EH (cell line): Measurements from ENCODE around the gene ABCB7.
"Not testable (repeated sequence)": the region's sequence is repeated elsewhere in the genome, so short reads cannot be mapped to it uniquely, and the experiment has no call there.

Experiments used
- DNase-seq: peaks from one replicate; pipeline ENCODE4 v3.0.0-alpha.2; 2015; ENCODE audit warnings: low read depth

The ABCB7 gene

DNA sequence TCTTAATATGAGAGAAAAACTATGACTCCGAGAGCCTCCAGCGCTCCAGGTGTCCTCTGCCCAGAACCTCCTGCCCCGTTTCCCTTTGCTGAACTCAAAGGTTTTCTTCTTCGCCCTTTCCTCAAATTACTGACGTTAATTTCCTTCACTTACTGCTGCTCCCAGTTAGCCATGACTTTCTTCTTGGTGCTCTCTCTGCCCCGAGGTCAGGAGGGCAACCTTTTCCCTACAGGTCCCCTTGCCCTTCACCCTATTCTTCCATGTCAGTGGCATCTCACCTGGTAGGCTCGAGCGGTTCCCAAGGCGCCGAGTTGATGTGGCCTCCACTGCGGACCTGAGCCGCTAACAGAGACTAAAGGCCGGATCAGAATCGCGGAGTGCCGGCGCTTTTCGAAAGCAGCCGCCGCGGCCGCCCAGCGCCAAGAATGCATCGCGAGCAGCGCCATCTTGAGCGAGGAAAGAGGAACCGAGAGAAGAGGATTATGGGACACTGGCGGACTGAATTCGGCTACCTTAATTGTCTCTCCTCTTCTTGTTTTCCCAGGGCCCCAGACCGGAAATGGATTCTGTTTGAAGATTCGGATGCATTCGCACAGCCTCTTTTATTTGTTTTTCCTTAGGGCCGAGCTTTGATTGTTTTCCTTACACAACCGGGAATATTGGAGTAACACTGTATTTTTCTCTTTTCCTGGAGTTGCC, at the start of gene ABCB7:
Gene ABCB7 (minus strand): TSS at position 457 of the 699 bp plus-strand sequence. CDS start 11 bp downstream, at position 446.
- DNase-seq, result peak; percentile 76

DNA sequence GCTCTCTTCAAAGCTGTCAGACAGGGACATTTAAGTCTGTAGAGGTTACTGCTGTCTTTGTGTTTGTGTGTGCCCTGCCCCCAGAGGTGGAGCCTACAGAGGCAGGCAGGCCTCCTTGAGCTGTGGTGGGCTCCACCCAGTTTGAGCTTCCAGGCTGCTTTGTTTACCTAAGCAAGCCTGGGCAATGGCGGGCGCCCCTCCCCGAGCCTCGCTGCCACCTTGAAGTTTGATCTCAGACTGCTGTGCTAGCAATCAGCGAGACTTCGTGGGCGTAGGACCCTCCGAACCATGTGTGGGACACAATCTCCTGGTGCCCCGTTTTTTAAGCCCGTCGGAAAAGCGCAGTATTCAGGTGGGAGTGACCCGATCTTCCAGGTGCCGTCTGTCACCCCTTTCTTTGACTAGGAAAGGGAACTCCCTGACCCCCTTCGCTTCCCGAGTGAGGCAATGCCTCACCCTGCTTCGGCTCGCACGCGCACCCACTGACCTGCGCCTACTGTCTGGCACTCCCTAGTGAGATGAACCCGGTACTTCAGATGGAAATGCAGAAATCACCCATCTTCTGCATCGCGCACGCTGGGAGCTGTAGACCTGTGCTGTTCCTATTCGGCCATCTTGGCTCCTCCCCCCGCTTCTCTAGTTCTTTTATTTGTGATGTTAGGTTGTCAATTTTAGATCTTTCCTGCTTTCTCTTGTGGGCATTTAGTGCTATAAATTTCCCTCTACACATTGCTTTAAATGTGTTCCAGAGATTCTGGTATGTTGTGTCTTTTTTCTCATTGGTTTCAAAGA, 32.5 kb upstream of the ABCB7 start:
- DNase-seq, result not testable (repeated sequence)

DNA sequence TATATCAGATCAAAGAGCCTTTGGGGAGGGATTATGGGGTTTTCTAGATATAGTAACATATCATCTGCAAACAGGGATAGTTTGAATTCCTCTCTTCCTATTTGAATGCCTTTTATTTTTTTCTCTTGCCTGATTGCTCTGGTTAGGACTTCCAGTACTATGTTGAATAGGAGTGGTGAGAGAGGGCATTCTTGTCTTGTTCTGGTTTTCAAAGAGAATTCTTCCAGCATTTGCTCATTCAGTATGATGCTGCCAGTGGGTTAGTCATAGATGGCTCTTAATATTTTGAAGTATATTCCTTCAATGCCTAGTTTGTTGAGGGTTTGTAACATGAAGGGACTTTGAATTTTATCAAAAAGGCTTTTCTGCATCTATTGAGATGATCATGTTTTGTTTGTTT, 25.6 kb upstream of the ABCB7 start:
- peak; percentile 45 for DNase-seq

DNA sequence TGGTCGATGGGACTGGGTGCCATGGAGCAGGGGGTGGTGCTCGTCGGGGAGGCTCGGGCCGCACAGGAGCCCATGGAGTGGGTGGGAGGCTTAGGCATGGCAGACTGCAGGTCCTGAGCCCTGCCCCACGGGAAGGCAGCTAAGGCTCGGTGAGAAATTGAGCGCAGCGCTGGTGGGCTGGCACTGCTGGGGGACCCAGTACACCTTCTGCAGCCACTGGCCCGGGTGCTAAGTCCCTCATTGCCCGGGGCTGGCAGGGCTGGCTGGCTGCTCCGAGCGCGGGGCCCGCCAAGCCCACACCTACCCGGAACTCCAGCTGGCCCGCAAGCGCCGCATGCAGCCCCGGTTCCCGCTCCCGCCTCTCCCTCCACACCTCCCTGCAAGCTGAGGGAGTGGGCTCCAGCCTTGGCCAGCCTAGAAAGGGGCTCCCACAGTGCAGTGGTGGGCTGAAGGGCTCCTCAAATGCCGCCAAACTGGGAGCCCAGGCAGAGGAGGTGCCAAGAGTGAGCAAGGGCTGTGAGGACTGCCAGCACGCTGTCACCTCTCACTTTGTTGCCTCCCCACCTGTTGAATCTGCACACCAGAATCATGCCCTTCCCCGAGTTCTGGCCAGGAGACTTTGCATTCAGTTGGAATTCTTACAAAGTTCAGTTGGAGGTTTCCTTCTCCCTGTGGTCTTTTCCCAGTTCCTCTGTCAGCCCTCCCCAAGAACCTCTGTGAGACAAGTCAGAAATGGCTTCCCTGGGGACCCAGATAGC, 23.6 kb upstream of the ABCB7 start:
- not testable (repeated sequence) for DNase-seq

DNA sequence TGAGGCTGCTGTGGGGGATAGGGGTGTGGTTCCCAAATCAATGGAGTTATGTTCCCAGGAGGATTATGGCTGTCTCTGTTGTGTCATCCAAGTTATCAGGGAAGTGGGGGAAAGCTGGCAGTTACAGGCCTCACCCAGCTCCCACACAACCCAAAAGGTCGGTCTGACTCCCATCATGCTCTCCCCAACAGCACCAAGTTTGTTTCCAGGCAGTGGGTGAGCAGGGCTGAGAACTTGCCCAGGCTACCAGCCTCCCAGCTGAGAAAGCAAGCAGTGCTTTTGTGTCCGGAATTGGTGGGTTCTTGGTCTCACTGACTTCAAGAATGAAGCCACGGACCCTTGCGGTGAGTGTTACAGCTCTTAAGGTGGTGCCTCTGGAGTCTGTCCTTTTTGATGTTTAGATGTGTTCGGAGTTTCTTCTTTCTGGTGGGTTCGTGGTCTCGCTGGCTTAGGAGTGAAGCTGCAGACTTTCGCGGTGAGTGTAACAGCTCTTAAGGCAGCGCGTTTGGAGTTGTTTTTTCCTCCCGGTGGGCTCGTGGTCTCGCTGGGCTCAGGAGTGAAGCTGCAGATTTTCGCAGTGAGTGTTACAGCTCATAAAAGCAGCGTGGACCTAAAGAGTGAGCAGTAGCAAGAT, 16.3 kb upstream of the ABCB7 start:
- DNase-seq, result not testable (repeated sequence)

DNA sequence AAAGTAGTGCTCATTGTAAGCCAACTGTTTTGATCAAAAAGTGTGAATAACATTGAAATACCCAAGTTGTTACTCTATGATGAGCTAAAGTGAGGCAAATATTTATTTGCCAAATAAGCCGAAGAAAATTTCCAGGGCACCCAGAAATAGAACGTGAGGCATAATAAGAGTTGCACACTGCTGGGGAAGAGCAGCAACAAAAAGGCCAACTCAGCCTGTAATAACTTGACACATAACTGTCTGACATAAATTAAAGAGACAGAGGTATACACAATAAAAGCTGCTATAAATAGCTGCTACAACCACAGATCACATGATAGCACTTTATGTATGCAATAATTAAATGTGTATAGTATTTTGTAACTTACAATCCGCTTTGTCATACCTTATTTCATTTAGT, 2.0 kb upstream of the ABCB7 start:
- DNase-seq, result no peak

DNA sequence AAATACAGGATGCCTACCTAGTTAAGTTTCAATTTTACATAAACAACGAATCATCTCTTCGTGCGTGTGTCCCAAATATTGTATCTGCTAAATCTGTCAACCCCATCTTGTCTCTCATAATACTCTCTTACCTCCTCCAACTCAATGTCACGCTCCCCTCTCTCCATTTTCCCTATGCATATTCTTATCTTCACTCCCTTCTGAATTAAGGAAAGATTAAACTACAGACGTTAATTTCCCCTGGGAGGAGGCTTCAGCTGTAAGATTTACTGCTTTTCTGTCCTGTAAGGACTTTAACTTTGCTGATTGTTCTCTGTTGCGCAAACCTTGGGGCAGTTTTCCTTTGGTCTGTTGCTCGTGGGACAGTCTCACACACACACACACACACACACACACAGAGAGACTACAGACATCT, 455 bp upstream of the ABCB7 start:
- DNase-seq, result peak; percentile 30

DNA sequence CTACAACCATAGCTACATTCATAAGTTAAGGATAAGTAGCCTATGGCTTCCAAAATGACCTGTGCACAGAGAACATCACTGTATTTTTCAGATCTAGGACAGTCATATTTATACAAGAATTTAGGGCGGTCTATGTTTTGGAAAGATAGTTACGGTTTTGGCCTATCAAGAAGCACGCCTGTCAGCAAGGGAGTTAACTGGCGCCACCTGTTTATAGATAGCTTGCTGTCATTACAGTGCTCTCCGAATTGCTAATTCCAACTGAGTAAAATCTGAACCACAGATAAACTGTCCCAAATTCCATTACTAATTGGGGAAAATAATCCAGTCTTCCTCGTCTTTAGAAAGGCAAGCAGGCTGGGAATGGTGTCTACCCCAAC, 646 bp downstream of the ABCB7 start:
- DNase-seq, result peak; percentile 27

DNA sequence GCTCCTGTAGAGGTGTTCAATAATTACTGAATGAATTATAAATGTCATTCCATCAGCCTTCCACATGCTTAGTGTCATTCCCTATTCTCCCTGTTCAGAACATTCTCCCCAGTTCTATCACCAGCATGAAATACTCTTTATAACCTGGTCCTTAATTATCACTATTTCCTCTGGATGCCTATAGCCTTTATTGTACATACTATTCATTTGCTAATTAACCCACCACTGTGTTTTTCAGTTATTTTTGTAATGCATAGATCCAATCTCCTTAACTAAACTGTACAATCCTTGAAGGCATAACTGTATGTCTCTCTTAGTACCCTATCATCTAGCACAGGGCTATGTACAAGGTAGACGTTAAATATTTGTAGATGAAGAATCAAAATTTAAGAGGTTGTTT, 1.2 kb downstream of the ABCB7 start:
- DNase-seq, result no peak

DNA sequence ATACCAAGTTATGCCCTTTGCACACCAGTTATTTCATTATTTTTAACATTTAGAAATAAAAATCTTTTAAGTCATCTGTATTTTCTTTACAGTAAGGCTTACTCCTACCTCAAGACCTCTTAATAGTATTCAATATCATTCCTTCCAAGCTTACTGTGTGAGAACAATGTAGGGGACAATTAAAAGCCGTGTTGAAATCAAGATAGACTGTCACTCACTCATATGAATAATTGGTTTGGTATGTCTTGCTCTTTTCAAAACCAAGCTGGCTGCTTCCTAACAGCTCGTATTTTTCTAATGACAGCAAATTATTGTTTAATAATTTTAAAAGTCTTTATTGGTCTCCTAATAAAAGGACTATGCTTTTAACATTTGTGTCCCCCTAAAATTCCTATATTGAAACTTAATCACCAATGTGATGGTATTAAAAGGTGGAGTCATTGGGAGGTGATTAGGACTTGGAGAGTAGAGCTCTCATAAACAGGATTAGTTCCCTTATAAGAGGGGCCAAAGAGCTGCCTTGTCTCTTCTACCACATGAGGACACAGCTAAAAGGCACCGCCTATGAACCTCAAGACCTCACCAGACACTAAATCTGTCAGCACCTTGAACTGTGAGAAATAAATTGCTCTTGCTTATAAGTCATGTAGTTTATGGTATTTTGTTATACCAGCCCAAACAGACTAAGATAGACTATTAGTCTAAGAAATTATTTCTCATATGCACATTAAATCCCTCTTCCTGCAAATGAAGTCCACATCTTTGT, 4.1 kb downstream of the ABCB7 start:
- peak; percentile 41 for DNase-seq

DNA sequence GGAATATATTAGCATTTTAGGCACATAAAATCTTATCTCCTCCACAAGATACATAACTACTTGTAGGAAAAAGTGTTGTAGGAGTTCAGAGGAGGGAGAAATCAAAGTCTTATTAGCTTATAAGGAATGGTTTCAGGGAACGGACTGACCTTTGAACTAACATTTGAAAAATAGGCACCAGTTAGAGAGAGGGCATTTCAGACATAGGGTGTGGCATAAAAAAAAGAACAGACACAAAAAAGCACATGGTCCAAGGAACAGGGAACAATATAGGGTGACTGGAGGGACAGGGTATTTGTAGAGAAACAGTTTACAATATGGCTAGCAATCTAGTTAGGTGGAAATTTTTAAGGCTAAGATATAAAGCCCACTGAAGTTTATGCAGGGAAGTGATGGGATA, 6.4 kb downstream of the ABCB7 start:
- DNase-seq, result no peak

DNA sequence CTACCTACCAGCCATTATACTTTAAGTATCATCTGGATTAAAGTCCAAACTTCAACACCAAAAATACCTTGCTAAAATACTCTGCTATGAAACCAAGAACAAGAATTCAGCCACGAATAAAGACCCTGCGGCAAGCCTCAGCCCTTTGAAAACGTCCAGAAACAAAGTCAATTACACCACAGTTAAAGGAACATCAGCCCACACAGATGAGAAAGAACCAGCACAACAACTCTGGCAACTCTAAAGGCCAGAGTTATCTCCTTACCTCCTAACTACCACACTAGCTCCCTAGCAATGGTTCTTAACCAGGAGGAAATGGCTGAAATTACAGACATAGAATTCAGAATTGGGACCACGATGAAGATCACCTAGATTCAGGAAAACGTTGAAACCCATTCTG, 23.4 kb downstream of the ABCB7 start:
- DNase-seq, result no peak

DNA sequence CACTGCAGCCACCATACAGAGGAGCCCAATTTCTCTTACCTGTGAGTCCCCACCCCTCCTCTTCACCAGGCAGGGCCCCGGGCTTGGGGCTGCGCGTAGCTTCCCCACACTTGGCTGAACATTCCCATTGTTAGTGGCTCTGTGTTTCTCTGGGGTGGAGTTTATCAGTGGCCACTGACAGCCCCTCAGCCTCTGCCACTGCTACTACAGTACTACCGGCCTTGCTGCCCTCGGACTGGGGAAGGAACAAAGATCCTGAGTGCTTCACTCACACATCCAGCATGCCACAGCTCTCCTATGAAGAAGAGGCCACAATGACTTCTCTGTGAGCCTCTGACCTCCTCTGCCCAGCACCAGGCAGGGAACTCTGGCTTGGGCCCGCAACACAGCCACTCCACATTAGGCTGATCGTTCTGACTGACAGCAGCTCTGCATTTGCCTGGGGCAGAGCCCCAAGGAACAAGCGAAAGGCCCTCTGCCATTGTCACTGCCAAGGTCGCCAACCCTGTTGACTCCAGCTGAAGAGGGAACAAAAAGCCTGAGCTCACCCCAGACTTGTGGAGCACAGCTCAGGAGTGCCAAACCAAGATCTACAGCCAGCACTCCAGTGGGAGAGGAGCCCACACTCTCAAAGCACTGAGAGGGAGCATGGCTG, 24.0 kb downstream of the ABCB7 start:
- DNase-seq, result no peak

DNA sequence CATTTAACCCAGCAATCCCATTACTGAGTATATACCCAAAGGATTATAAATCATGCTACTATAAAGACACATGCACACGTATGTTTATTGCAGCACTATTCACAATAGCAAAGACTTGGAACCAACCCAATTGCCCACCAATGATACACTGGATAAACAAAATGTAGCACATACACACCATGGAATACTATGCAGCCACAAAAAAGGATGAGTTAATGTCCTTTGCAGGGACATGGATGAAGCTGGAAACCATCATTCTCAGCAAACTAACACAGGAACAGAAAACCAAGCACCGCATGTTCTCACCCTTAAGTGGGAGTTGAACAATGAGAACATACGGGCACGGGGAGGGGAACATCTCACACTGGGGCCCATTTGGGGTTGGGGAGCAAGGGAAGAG, 27.0 kb downstream of the ABCB7 start:
- DNase-seq, result not testable (repeated sequence)

DNA sequence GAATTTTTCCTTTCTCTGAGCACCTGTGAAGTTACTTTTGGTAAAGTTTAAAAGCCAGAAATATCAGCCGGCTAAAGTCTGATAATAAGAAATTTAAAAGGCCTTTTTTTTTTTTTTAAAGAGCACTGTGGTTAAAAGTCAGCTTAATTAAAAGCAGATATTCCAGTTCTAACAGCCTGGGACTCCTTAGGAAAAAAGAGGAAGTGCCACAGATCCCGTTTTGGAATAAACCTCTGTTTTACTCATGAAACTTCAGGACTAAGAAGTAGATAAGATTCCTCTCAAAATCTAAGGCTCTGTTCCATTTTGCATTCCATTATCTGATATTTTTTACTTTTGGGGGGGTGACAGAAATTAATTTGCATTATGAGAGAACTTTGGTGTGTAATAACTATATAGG, 37.8 kb downstream of the ABCB7 start:
- DNase-seq, result peak; percentile 0

DNA sequence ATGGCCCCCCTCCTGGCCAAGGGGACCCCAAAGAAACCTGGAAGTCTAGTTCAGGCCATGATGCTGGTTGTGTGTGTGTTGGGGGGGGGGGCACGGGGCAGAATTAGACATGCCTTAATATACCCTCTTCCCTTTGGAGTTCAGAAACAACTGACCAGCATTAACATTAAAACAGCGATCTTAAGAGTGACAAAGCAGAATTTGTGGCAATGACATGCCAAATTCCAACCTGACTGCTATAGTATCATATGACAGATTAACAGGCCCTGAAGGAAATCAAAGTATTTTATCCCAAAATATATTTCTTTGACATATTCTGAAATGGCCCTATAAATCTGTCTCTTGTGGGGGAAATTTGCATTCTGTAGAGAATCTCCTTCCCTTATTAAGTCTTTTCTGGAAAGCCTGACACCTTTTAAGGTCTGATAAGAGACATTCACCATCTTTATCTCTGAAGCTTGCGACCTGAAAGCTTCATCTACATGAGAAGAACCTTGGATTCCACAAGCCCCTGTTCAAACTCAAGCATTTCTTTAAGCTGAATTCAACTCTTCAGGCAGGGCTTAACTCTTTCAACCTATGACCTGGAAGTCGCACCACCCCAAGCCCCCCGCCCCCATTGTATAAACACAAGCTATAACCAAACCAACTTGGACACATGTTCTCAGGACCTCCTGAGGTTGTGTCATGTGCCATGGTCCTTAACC, 40.2 kb downstream of the ABCB7 start:
- no peak for DNase-seq

DNA sequence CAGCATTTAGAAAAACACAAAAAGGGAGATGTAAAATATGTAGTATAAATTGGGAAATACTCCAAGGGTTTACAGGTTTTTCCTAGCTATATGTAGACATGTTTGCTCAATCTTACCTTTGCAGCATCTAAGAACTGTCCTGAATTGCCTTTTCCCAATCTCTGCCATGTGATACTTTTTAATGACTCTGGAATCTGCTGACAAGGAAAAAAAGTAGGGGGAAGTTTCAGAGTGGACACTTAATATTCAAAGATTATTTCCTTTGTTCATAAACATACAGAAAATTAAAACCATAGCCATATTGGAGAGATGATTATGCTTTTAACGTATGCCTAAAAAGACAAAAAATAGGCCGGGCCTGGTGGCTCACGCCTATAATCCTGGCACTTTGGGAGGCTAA, 41.4 kb downstream of the ABCB7 start:
- no peak for DNase-seq

DNA sequence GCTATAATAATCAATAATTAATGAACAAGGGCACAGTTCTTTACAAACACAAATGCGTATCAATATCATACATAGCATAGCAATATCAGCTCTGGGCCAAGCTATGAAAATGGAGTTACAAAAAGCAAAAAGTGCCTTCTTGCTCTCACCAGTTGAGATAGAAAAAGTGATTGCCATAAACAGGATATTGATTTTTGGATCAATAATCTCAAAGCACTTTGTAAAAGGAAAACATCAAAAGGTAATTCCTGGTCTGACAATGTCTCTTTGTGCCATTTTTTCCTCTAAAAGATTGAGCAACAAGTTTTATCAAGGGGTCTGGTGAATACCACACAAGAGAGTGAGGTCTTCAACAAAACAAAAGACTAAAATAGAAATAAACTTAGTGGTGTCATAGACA, 42.4 kb downstream of the ABCB7 start:
- DNase-seq, result no peak

DNA sequence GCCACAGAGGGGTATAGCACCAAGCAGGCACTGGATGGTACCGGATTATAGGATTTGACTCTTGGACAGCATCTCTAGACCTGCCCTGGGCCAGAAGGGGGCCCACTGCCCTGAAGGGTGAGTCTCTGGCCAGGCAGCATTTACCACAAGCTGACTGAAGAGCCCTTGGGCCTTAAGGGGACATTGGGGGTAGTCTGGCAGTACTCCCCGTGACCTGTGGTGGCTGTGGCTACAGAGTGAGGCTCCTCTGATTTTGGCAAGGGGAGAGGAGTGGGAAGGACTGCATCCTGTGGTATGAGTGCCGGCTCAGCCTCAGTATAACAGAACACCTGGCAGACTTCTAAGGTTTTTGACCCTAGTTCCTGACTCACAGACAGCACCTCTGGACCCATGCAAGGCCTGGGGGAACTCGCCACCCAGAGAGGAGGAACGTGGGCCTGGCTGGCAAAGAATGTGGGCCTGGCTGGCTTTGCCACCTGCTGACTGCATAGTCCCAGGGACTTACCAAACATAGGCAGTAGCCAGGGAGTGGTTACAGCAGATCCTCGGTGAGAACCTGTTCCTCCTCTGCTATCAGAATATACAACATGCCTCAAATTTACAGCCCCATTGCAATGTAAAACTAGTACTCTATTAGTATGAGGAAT, 48.1 kb downstream of the ABCB7 start:
- no peak for DNase-seq

DNA sequence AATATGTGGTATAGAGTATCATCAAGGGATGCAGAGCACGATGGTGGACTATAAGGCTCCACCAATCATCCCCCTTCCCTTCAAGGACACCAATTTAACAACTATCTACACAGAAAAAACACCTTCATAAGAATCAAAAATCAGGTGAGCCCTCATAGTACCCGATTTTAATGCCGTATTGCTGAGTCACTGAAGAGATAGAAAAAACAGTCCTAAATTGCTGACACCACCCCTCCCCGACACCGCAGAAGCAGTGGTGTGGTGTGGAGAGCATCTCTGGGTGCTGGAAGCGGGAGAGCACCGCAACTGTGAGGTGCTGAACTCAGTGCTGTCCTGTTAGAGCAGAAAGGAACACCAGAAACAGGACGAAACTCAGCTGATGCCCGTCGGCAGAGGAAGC, 49.3 kb downstream of the ABCB7 start:
- DNase-seq, result no peak
